Naive thymus-derived CD4-positive, alpha-beta T cell (primary cell): ENCODE data around the gene ZNF765. TPM values are rescaled to one million over a fixed set of nuclear protein-coding genes. Genes with fewer than 3 reads are reported as not detected.
"Not testable (repeated sequence)": the region's sequence is repeated elsewhere in the genome, so short reads cannot be mapped to it uniquely, and the experiment has no call there.

ENCODE experiments used
- ATAC-seq: fragments of 150-1000 bp; cut with Tn5 transposase; 2 replicates; pipeline ENCODE4 v1.10.0; 2021; ENCODE audit warnings: mild to moderate bottlenecking, moderate library complexity
- CTCF ChIA-PET: fragments of 350-600 bp; sonication (Branson Sonifier 250); formaldehyde crosslinking; loops from one replicate; lab custom pipeline; 2021; ENCODE audit warnings: antibody characterized with exemption; lab: Charles Lee
- POLR2A ChIA-PET: fragments of 350-600 bp; sonication (Branson Sonifier 250); formaldehyde crosslinking; loops from one replicate; lab custom pipeline; 2021; ENCODE audit warnings: antibody characterized with exemption, inconsistent platforms; lab: Charles Lee
- DNase-seq, 9 donors: peaks; one replicate each; pipeline versions ENCODE4 v3.0.0 to v3.0.0-alpha.2; 2020 to 2022; ENCODE audit warnings: mixed read lengths in 1 of 9
- H3K27ac ChIP-seq: one replicate; pipeline ENCODE4 v1.7.0; 2013; ENCODE audit warnings: mild to moderate bottlenecking, low read depth, low read length, moderate library complexity
- H3K27me3 ChIP-seq, 2 donors: one replicate each; pipeline ENCODE4 v1.7.0; 2013; ENCODE audit warnings: low read length in 2 of 2, mild to moderate bottlenecking in 2 of 2, moderate library complexity in 2 of 2; ENCODE audit not compliant: control insufficient read depth in 2 of 2, insufficient read depth in 2 of 2
- H3K36me3 ChIP-seq, 3 experiments: 1 replicate in 2 of 3; 2 replicates in 1 of 3; pipeline ENCODE4 v1.7.0; 2013; ENCODE audit warnings: low read length in 3 of 3, mild to moderate bottlenecking in 3 of 3, moderate library complexity in 1 of 3; ENCODE audit not compliant: insufficient read depth in 3 of 3, control insufficient read depth in 2 of 3
- H3K4me1 ChIP-seq, 2 donors: one replicate each; pipeline ENCODE4 v1.7.0; 2013; ENCODE audit warnings: low read length in 2 of 2, mild to moderate bottlenecking in 2 of 2, moderate library complexity in 1 of 2; ENCODE audit not compliant: control insufficient read depth in 2 of 2, insufficient read depth in 2 of 2
- H3K4me3 ChIP-seq: 2 replicates; pipeline ENCODE4 v1.7.0; 2013; ENCODE audit warnings: mild to moderate bottlenecking, low read length
- H3K9me3 ChIP-seq, 3 experiments: 1 replicate in 2 of 3; 2 replicates in 1 of 3; pipeline ENCODE4 v1.7.0; 2013; ENCODE audit warnings: low read length in 3 of 3; ENCODE audit not compliant: control insufficient read depth in 2 of 3
- H3K27ac Mint-ChIP-seq, 9 donors: one replicate each; pipeline ENCODE4 v1.8.0; 2020 to 2022; ENCODE audit warnings: mixed read lengths in 9 of 9, mild to moderate bottlenecking in 8 of 9, moderate library complexity in 5 of 9, inconsistent platforms in 2 of 9
- H3K27me3 Mint-ChIP-seq, 5 donors: one replicate each; pipeline ENCODE4 v1.8.0; 2021 to 2022; ENCODE audit warnings: mixed read lengths in 5 of 5, mild to moderate bottlenecking in 1 of 5
- H3K36me3 Mint-ChIP-seq, 5 donors: one replicate each; pipeline ENCODE4 v1.8.0; 2020 to 2022; ENCODE audit warnings: mixed read lengths in 5 of 5, mild to moderate bottlenecking in 3 of 5, inconsistent platforms in 1 of 5
- H3K4me1 Mint-ChIP-seq, 7 donors: one replicate each; pipeline ENCODE4 v1.8.0; 2020 to 2022; ENCODE audit warnings: mixed read lengths in 7 of 7, mild to moderate bottlenecking in 3 of 7, inconsistent platforms in 1 of 7
- H3K4me3 Mint-ChIP-seq, 10 donors: one replicate each; pipeline ENCODE4 v1.8.0; 2020 to 2022; ENCODE audit warnings: mild to moderate bottlenecking in 10 of 10, mixed read lengths in 10 of 10, moderate library complexity in 6 of 10, inconsistent platforms in 2 of 10
- H3K9me3 Mint-ChIP-seq, 11 donors: one replicate each; pipeline ENCODE4 v1.8.0; 2020 to 2022; ENCODE audit warnings: mixed read lengths in 11 of 11, mild to moderate bottlenecking in 4 of 11, inconsistent platforms in 1 of 11, moderate library complexity in 1 of 11
- intact Hi-C, 2 donors: fragments of 100-400 bp; cut with micrococcal nuclease; formaldehyde crosslinking; loops; one replicate each; pipeline ENCODE4 v1.15.1; 2023
- polyA plus RNA-seq, 2 donors: library from polyadenylated mRNA; unstranded; fragments of 300-500 nt; fragmentation: Illumina TruSeq; gene quantifications; one replicate each; pipeline ENCODE4 v1.2.3, GENCODE V29; 2021
- total RNA-seq, 6 experiments: library from RNA in 5 of 6; stranded (reverse) in 5 of 6; gene quantifications; 1 replicate in 5 of 6; 2 replicates in 1 of 6; pipeline ENCODE4 v1.2.3 and lab custom pipeline; 2021 to 2026

The ZNF765 gene
- total RNA-seq (10 to 100 TPM in 3 of 5 experiments, 1 to 10 TPM in 2; 5.1 to 19.5 (median 11.4) TPM), polyA plus RNA-seq (10 to 100 TPM in 1 of 2 donors, 1 to 10 TPM in 1; 6.9 to 13.1 TPM), total RNA-seq (lab: John Stamatoyannopoulos, UW) (21.3 reads per million, percentile 52 among the genes with 10 or more reads in this experiment)

DNA sequence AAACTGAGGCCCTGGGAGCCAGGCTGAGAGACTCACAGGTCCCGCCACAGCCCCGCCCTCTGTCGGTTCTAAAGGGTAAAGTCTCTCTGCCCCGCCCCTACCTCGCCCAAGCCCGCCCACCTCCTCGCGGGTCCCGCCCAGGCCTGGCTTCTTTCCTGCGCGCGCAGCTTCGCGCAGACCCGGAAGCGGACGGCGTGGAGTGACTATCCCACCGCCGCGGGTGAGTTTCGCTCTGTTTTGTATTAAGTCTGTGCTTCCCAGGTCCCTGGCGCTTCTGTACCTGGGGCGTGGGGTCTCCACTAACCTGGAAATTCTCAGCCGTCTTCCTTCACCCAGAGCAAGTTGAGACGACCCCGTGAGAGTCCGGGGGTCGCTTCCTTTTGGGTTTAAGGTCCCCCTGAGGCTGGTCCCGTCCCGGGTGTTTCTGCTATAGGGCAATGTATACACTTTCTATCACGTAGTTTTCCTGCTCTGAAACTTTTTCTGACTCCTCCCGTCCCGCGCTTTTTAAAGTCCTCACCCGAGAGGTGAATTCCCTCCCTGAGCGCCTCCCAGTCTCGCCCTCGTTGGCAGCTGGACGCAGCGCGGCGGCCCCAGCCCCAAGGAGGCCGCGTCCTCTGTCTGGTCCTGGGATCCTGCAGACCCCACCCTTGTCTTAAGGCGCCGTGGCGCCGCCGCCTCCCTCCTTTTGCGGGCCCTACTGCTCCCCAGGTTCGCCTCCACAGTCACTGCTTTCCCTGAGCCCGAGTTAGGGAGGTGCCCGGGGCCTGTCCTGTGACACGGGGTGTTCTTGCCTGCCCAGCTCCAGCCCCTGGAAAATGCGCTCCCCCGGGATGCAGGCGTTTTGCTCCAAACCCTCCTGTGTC lies at the start of gene ZNF765:
ZNF765 (plus strand) TSS at position 176 of the 866 bp plus-strand sequence. CDS start 2,867 bp downstream, outside the sequence.
- POLR2A ChIA-PET: interaction anchor here (0.6 to 1.1 kb wide), 4 partner anchors 21 to 432 kb away, joined by 3 read pairs; no protein-coding TSS in a partner anchor

DNA sequence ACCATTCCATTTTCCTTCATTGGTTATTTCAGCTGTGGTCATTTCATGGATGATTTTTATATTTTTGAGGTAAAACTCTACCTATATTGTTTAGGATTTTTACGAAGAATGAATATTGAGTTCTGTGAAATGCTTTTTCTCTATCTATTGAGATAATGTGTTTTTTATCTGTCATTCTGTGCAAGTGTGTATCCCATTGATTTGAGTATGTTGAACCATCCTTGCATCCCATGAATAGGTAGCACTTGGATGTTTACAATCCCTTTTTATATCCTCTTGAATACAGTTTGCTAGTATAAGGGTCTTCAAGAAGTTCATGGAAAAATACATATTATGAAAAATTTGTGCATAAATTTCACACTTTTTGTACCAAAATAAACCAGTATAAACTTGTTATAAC lies 39.2 kb upstream of the ZNF765 start:
- H3K27me3 ChIP-seq: no peaks in the 10 kb centered on the region
- H3K9me3 ChIP-seq: peaks cover 19 to 80% (median 40%) of the 10 kb centered on the region in 3 experiments

More for the DNA sequence above, at the start of gene ZNF765:
- CTCF ChIA-PET: interaction anchor here (0.6 to 0.7 kb wide), 2 partner anchors 30 to 64 kb away, joined by 3 read pairs; no protein-coding TSS in a partner anchor
- ATAC-seq (peak; percentile 100), DNase-seq (peak; percentile 92 to 99 (median 97))
- Mint-ChIP-seq H3K27ac (peak within 1 kb of the TSS; percentile 89 to 97 (median 94)), H3K9me3 (peaks cover 0 to 40% (median 17%) of the 10 kb centered on the region in 11 donors), H3K4me3 (peak within 1 kb of the TSS; percentile 88 to 97 (median 93)), H3K4me1 (peaks cover 13 to 40% (median 31%) of the 10 kb centered on the region in 7 donors), H3K27me3 (no peaks in the 10 kb centered on the region), H3K36me3 (peaks cover 7 to 42% (median 25%) of the 10 kb centered on the region in 5 donors)
- intact Hi-C loops: loop anchor here (1.0 to 5.0 kb wide), 15 partner anchors 30 to 1255 kb away; partner anchors contain the start of genes ZNF160 (in 2 of the 2), ZNF525 (in 2 of the 2), ZNF761 (in 2 of the 2) and ZNF816 (in 2 of the 2)
- Histone ChIP-seq H3K36me3 (peaks cover 0 to 15% (median 4%) of the 10 kb centered on the region in 3 experiments), H3K9me3 (peaks cover 0 to 17% (median 0%) of the 10 kb centered on the region in 3 experiments), H3K4me3 (peak within 1 kb of the TSS; percentile 97), H3K27me3 (no peaks in the 10 kb centered on the region), H3K4me1 (peaks cover 5 to 8% of the 10 kb centered on the region in 2 donors), H3K27ac (peak within 1 kb of the TSS; percentile 82)

GRCh38 chr19:53357821-53358581 lies 36.9 kb upstream of the ZNF765 start:
- ATAC-seq: no peak
- Mint-ChIP-seq H3K9me3 (peaks cover 8 to 90% (median 48%) of the 10 kb centered on the region in 11 donors), H3K36me3 (peaks cover 5 to 31% (median 11%) of the 10 kb centered on the region in 5 donors), H3K4me3 (no peak overlapping the region), H3K4me1 (peaks cover 0 to 5% (median 0%) of the 10 kb centered on the region in 7 donors), H3K27me3 (no peaks in the 10 kb centered on the region), H3K27ac (no peak overlapping the region)
- CTCF ChIA-PET: no interaction called here
- no peak for DNase-seq
- Histone ChIP-seq H3K4me1 (no peaks in the 10 kb centered on the region), H3K36me3 (no peaks in the 10 kb centered on the region), H3K27ac (no peak overlapping the region), H3K4me3 (no peak overlapping the region), H3K9me3 (peaks cover 9 to 57% (median 18%) of the 10 kb centered on the region in 3 experiments), H3K27me3 (no peaks in the 10 kb centered on the region)
- intact Hi-C loops: no loop called here
- POLR2A ChIA-PET: interaction anchor here (0.6 kb wide), 1 partner anchor 1086 kb away, joined by 3 read pairs; no protein-coding TSS in a partner anchor

More for the DNA sequence above, 39.2 kb upstream of the ZNF765 start:
- DNase-seq: no peak
- no peak overlapping the region for H3K4me3 ChIP-seq
- peaks cover 18 to 54% (median 32%) of the 10 kb centered on the region in 5 donors for H3K36me3 Mint-ChIP-seq
- POLR2A ChIA-PET: no interaction called here
- no peak overlapping the region for H3K27ac ChIP-seq
- peaks cover 12 to 94% (median 64%) of the 10 kb centered on the region in 11 donors for H3K9me3 Mint-ChIP-seq
- H3K27ac Mint-ChIP-seq: no peak overlapping the region
- no peaks in the 10 kb centered on the region for H3K27me3 Mint-ChIP-seq
- no peak for ATAC-seq
- CTCF ChIA-PET: no interaction called here
- intact Hi-C loops: no loop called here
- H3K4me1 ChIP-seq: no peaks in the 10 kb centered on the region
- H3K4me1 Mint-ChIP-seq: peaks cover 0 to 5% (median 0%) of the 10 kb centered on the region in 7 donors
- peaks cover 7 to 14% (median 8%) of the 10 kb centered on the region in 3 experiments for H3K36me3 ChIP-seq
- H3K4me3 Mint-ChIP-seq: no peak overlapping the region

- POLR2A ChIA-PET, H3K4me1 Mint-ChIP-seq, ATAC-seq, H3K27me3 ChIP-seq, H3K4me3 Mint-ChIP-seq, H3K4me3 ChIP-seq, CTCF ChIA-PET, DNase-seq, H3K36me3 ChIP-seq, H3K27ac ChIP-seq, H3K4me1 ChIP-seq, H3K27me3 Mint-ChIP-seq: not testable (repeated sequence)
- H3K36me3 Mint-ChIP-seq: peaks cover 0 to 20% (median 6%) of the 10 kb centered on the region in 5 donors
- H3K27ac Mint-ChIP-seq: peak overlapping the region in 2 of 9 donors; percentile 37 to 38
- H3K9me3 ChIP-seq: peaks cover 3 to 37% (median 9%) of the 10 kb centered on the region in 3 experiments
- H3K9me3 Mint-ChIP-seq: peaks cover 3 to 75% (median 32%) of the 10 kb centered on the region in 11 donors
- intact Hi-C loops: loop anchor here in 1 of 2 donors (10.0 kb wide), 1 partner anchor 395 kb away; the partner anchor contains the start of gene ZNF816
Observed at GRCh38 chr19:53360056-53360455, 34.9 kb upstream of the ZNF765 start.

DNA sequence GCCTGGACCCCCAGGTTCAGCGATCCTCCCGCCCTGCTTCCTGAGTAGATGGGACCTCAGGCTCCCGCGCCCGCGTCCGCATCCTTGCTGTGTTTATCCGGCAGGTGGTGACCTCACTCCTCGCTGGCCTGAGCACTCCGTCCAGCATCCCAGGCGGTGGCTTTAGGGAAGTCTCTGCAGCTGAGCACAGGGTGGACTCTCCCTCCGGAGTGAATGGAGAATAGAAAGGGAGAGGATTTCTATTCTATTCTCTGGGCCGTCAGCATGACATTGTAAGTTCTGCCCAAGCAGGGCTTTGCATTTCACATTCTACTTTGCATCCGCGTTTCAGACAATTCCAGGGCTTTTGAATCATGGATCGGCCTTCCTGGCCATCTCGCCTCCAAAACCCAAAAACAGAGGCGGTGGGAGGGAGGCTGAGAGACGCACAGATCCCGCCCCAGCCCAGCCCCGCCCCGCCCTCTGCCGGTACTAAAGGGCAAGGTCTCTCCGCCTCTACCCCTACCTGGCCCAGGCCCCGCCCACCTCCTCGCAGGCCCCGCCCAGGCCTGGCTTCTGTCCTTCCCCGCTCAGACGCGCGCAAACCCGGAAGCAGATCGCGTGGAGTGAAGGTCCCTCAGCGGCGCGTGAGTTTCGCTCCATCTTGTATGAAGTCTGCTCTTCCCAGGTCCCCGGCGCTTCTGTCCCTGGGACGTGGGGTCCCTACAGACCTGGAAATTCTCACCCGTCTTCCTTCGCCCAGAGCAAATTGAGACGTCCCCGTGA lies 29.6 kb upstream of the ZNF765 start, which contains the start of gene ZNF525:
ZNF525 (plus strand) TSS at position 572 of the 765 bp plus-strand sequence. CDS start 6,577 bp downstream, outside the sequence.
- Histone ChIP-seq H3K4me3 (peak within 1 kb of the TSS; percentile 96), H3K9me3 (peaks cover 0 to 4% (median 0%) of the 10 kb centered on the region in 3 experiments), H3K27ac (peak within 1 kb of the TSS; percentile 80), H3K36me3 (no peaks in the 10 kb centered on the region), H3K4me1 (no peaks in the 10 kb centered on the region), H3K27me3 (no peaks in the 10 kb centered on the region)
- peaks cover 3 to 32% (median 17%) of the 10 kb centered on the region in 5 donors for H3K36me3 Mint-ChIP-seq
- ChIA-PET POLR2A (interaction anchor here (0.6 kb wide), 1 partner anchor 982 kb away, joined by 3 read pairs; no protein-coding TSS in a partner anchor), CTCF (no interaction called here)
- DNase-seq (peak; percentile 94 to 97 (median 96)), ATAC-seq (peak; percentile 100)
- no peaks in the 10 kb centered on the region for H3K27me3 Mint-ChIP-seq
- peak within 1 kb of the TSS; percentile 94 to 98 (median 96) for H3K4me3 Mint-ChIP-seq
- H3K4me1 Mint-ChIP-seq: peaks cover 12 to 35% (median 31%) of the 10 kb centered on the region in 7 donors
- H3K27ac Mint-ChIP-seq: peak within 1 kb of the TSS; percentile 91 to 98 (median 94)
- peaks cover 0 to 55% (median 13%) of the 10 kb centered on the region in 11 donors for H3K9me3 Mint-ChIP-seq
- intact Hi-C loops: loop anchor here (1.0 to 10.0 kb wide), 12 partner anchors 30 to 675 kb away; partner anchors contain the start of genes ZNF761 (in 2 of the 2), ZNF765 (in 2 of the 2), ZNF813 (in 2 of the 2) and ZNF845 (in 2 of the 2)
